GM21619 (cell line): ENCODE measurements around the gene ALOX12B.
"Not testable (repeated sequence)": the region's sequence is repeated elsewhere in the genome, so short reads cannot be mapped to it uniquely, and the experiment has no call there.

Experiments used
- ATAC-seq: cut with Tn5 transposase; IDR thresholded peaks from one replicate; pipeline ENCODE4 v1.9.1; 2021; ENCODE audit not compliant: unreplicated experiment

Gene ALOX12B

DNA sequence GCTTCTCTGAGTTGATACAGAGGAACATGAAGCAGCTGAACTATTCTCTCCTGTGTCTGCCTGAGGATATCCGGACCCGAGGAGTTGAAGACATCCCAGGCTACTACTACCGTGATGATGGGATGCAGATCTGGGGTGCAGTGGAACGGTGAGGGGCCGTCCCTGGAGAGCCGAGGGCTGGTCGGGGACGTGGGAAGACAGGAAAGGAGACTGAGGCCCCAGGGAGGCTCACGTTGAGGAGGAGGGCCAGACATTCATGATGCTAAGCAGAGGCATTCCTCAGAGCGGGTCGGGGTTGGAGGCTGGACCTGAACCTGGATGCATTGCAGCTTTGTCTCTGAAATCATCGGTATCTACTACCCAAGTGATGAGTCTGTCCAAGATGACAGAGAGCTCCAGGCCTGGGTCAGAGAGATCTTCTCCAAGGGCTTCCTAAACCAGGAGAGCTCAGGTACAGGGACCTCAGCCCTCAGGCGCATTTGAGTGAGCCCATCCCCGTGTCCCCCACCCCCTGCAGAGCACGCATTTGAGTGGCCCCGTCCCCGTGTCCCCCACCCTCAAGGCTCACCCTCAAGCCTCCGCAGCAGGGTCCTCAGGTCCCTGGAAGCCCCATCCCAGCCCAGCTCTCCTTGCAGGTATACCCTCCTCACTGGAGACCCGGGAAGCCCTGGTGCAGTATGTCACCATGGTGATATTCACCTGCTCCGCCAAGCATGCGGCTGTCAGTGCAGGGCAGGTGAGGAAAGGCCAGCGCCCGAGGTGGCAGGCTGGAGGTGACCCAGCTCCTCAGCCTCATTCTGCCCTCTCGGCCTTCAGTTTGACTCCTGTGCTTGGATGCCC is 40.4 kb downstream of the ALOX12B start:
- no peak for ATAC-seq

DNA sequence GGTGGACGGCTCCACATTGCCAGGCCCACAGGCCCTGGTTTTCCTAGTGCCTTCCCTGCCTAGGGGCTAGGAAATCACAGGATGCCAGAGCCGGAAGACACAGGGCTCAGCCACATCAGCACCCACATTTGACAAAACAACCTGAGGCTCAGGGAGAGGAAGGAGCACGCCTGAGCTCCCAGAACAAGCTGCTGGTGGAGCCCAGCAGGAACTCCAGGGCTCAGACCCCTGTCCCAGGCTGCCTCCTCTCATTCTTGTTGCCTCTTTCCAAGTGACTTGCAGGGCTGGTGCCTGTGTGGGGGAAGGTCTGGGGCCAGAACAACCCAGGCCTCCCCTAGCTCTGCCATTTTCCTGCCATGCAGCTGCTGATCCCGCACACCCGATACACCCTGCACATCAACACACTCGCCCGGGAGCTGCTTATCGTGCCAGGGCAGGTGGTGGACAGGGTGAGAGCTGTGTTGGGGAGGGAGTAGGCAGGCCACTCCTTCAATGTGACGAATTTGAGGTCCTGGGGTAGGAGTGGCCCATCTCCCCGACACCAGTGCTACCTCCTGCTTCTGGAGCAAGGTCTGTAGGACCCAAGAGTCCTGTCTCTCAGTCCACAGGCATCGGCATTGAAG is 41.1 kb downstream of the ALOX12B start:
- ATAC-seq, result no peak

DNA sequence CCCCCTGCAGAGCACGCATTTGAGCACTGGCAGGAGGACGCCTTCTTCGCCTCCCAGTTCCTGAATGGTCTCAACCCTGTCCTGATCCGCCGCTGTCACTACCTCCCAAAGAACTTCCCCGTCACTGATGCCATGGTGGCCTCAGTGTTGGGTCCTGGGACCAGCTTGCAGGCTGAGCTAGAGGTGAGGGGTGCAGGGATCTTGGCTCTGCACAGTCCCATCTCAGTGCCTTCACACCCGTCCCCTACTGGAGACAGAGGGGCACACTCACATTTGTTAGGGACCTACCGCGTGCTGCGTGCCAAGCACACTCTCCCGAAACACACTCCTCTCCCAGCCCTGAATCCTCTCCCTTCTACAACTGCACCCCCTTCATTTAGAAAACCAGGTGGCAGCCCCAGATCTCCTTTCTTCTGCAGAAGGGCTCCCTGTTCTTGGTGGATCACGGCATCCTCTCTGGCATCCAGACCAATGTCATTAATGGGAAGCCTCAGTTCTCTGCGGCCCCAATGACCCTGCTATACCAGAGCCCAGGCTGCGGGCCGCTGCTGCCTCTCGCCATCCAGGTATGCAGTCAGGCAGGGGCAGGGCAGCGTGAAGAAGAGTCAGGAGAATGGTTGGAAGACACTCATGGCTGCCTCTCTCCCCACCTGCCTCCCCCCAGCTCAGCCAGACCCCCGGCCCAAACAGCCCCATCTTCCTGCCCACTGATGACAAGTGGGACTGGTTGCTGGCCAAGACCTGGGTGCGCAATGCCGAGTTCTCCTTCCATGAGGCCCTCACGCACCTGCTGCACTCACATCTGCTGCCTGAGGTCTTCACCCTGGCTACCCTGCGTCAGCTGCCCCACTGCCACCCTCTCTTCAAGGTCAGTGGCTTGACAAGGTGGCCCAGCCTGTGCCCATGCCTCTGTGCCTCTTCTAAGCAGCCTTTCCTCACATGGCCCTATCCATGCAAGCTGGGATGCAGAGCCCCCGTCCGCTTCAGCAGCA is 42.4 kb downstream of the ALOX12B start:
- ATAC-seq, result no peak

DNA sequence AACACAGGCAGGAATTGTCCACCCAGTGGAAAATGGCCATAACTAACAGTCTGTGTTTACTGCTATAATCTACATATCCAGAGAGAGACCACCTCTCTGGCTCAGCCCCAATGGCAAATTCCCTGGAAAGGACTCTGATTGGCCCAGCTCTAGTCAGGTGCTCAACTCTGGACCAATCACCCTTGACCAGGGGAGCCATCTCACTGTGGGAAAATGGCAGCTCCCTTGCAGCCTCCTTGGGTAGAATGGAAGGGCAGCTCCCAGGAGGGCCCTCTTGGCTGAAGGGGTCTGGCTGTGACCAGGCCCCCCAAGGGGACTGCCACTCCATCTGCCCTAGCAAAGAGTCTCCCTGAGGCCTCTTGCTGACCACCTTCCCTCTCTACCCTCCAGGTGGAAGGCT is 45.5 kb downstream of the ALOX12B start:
- no peak for ATAC-seq

DNA sequence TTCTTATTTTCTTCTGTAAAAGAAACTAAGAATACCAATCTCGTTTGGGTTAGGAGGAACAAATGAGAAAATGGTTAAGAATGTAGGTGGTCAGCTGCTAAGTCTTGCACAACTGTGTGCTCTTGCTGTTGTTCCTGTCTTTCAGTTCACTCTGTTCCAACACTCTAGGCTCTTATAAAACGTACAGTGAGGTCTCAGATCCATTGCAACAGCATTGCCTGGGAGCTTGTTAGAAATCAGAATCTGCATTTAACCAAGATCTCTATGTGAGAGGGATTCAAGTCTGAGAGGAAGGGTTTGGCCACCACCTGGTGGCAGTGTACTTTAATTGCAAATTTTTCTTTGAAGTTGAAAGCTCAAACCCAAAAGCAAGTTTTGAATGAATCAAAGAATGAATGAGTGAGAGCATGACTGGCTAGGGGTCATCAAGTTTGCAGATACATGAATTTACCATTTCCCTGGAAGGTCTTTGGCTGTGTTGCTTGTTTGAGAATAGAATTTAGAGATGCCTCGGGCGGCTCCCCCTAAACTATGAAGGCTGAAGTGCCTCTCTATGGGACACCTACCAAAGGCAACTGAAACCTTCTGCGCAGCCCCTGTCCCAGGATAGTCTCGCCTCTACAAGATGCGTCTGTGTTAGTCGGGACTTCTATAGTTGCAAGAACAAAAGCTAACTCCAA is 46.1 kb downstream of the ALOX12B start:
- no peak for ATAC-seq

DNA sequence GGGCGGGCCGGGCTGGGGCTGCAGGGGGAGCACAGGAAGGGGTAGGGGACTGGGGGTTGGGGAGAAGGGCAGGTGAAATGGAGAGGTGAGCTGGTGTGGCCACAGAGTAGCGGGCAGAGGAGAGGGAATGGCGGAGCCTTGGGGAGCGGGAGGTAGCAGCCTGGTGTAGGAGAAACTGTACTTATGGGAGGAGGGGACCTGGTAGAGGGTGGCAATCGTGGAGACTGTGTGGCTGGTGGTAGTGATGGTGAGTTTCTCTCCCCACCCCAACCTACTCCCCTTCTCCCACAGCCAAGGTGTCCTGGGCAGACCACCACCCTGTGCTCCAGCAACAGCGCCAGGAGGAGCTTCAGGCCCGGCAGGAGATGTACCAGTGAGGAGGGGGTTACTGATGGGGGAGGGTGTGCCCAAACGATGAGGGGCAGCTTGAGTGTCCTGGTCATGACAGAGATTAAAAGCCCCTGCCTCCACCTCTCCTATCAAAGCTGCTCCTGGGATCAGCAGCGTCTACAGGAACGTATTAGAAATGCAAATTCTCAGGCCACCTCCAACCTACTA is 47.8 kb downstream of the ALOX12B start:
- no peak for ATAC-seq

DNA sequence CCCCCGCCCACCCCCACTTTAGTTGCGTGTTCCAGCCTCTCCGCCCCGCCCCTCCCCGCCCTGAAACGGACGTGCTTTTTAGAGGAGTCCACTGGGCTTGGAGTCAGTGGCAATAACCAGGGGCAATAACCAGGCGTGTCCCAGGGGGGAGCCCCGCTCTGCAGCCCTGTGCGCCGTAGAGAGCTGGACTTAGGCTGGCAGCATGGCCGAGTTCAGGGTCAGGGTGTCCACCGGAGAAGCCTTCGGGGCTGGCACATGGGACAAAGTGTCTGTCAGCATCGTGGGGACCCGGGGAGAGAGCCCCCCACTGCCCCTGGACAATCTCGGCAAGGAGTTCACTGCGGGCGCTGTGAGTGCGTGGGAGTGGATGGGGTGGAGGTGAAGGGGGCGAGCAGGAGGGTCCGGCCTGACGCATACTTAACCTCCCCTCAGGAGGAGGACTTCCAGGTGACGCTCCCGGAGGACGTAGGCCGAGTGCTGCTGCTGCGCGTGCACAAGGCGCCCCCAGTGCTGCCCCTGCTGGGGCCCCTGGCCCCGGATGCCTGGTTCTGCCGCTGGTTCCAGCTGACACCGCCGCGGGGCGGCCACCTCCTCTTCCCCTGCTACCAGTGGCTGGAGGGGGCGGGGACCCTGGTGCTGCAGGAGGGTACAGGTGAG is 48.4 kb downstream of the ALOX12B start, which contains the start of gene ALOX15B:
Gene ALOX15B, plus strand, starts transcription at position 106 of the 657 bp plus-strand sequence. Its CDS starts 97 bp downstream, at position 203.
- ATAC-seq, result no peak

DNA sequence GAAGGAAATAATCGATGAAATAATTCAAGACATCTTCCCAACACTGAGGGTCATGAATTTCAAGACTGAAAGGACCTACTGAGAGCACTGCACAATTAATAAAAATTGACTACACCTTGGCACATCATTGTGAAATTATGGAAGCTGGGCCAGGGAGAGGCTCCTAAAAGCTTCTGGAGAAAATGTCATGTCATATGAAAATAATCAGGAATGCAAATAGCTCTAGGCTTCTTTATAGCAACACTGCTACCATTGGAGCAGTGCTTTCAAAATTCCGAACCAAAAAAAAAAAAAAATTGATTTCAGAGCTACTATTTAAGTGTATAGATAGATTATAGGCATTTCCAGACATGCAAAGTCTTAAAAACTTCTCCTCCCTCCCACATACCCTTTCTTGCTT is 55.1 kb downstream of the ALOX12B start:
- ATAC-seq, result no peak

DNA sequence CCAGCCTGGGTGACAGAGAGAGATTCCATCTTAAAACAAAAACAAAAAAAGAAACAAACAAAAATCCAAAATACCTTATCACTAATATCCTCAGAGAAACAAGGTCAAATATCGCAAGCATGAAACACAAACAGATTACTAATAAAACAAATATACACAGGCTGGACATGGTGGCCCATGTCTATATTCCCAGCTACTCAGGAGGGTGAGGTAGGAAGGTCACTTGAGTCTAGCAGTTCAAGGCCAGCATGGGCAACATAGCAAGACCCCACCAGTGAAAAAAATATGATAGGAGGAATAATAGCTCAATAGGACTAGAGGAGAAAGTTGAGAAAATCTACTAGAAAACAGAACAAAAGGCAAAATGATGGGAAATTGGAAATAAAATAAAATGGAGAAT is 55.6 kb downstream of the ALOX12B start:
- ATAC-seq, result no peak

DNA sequence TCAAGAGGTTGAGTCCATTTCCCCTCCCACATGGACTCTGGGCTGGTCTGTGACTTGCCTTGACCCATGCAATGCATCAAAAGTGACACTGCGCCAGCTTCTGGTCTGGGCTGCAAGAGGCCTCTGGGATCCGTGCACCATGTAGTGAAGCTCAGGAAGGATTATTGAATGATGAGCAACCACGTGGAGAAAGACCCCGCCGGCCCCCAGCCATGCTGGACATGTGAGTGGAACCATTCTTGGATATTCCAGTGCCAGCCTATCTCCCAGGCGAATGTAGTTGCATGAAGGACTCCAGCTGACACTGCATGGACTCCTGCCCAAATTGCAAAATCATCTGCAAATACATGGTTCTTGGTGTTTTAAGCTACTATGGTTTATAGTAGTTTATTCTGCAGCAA is 56.3 kb downstream of the ALOX12B start:
- no peak for ATAC-seq

DNA sequence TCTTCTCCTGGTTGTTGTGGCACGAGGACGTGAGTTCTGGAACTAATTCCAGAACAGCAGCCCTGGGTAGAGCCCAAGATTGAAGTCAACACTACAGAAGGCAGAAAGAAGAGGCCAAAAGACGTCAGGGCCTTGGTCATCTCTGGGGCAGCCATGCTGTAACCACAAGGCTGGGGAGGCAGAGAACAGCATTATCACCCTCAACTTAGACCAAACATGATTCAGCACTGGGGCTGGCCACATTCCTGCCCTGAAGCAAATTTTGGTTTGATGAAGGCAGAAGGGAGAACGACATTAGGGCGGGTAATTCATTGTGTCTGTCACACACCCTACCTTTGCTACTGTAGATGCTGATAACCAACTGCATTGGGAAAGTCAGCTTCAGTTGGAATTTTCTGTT is 58.4 kb downstream of the ALOX12B start:
- no peak for ATAC-seq

DNA sequence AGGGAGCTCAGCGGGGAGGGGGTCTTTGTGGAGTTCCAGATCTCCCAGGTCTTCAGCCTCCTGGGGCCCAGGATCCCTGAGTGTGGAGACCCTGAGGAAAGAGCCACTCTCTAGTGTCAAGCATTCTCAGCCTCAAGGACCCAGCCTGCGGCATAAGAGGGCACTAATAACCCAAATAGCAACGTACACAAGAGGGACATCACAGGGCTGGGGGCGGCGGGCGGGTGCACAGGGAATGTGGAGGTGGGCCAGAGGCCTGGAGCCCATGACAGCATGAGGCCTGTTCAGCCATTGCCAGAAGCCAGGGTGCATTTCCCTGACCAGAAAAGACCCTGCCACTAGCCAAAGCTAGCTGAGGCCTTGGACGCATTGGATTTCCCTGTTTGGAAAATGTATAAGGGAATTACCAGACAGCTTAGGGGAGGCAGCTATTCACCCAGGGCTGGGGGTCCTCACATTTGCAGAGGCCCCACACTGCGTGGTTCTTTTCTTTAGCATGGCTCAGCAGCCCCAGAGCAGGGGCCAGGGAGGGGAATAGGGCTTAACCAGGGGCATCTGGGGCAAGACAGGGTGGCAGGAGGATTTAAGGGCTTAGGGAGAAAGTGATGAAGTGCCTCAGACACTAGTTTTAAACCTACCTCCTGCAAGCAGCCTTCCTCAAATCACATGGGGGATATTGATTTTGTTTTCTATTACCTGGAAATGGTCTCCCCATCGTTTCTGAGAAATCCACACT is 62.2 kb downstream of the ALOX12B start:
- ATAC-seq, result no peak

DNA sequence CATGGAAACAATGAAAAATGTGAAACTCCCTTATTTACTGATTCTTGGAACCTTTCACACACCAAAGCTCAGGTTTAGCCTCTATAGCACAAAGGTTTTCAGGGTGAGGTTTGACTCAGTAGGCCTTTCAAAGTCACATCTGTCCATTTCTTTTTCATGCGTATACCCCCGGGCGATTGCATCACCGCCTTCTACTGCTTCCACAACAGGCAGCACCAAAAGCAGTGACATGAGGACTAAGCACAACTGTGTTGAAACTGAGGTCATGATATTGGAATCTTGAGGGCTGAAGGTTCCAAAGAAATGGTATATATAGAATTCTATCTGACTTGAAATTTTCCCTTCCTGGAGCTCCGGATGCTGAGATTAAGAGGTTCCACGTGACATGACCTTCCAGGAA is 63.4 kb downstream of the ALOX12B start:
- ATAC-seq, result not testable (repeated sequence)
